Activated naive CD8-positive, alpha-beta T cell treated with anti-CD3 and anti-CD28 coated beads for 36 hours (primary cell): Measurements from ENCODE around the gene STAM. TPM values are rescaled to one million over a fixed set of nuclear protein-coding genes. Genes with fewer than 3 reads are reported as not detected.

ENCODE experiments used
- DNase-seq: peaks from one replicate; pipeline ENCODE4 v3.0.0; 2021
- H3K27ac Mint-ChIP-seq: one replicate; pipeline ENCODE4 v1.8.0; 2022; ENCODE audit warnings: mild to moderate bottlenecking, moderate library complexity, mixed read lengths
- H3K27me3 Mint-ChIP-seq: one replicate; pipeline ENCODE4 v1.8.0; 2022; ENCODE audit warnings: mild to moderate bottlenecking, mixed read lengths
- H3K36me3 Mint-ChIP-seq: one replicate; pipeline ENCODE4 v1.8.0; 2021; ENCODE audit warnings: mild to moderate bottlenecking, mixed read lengths
- H3K4me1 Mint-ChIP-seq: one replicate; pipeline ENCODE4 v1.8.0; 2021; ENCODE audit warnings: mixed read lengths
- H3K4me3 Mint-ChIP-seq: one replicate; pipeline ENCODE4 v1.8.0; 2022; ENCODE audit warnings: mild to moderate bottlenecking, moderate library complexity, mixed read lengths
- H3K9me3 Mint-ChIP-seq: one replicate; pipeline ENCODE4 v1.8.0; 2022; ENCODE audit warnings: mixed read lengths
- total RNA-seq, 2 experiments: library from RNA; stranded (reverse); gene quantifications; one replicate each; pipeline ENCODE4 v1.2.3, GENCODE V29; 2021

Gene STAM
- total RNA-seq, 2 experiments from 2014 or later, result 21.6 to 22.7 TPM

DNA sequence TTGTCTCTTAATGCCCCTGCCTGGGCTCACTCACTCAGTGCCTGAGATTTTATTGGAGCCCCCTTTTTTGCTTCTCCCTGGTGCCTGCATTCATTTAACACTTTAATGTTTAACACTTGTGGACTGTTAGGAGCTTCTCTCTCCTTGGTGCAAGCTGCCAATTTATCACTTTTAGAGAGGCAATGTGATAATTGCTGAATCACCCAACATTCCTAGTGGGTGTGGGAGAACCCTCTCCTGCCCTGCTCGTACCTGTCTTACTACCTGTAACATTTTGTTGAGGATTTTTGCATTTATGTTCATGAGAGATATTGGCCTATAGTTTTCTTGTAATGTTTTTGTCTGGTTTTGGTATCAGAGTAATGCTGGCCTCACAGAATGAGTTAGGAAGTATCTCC, 13.2 kb downstream of the STAM start:
- DNase-seq, result no peak
- Mint-ChIP-seq H3K27ac (no peak overlapping the region), H3K36me3 (peaks cover 66% of the 10 kb centered on the region), H3K4me3 (no peak overlapping the region), H3K27me3 (no peaks in the 10 kb centered on the region), H3K9me3 (peaks cover 23% of the 10 kb centered on the region), H3K4me1 (peaks cover 63% of the 10 kb centered on the region)

DNA sequence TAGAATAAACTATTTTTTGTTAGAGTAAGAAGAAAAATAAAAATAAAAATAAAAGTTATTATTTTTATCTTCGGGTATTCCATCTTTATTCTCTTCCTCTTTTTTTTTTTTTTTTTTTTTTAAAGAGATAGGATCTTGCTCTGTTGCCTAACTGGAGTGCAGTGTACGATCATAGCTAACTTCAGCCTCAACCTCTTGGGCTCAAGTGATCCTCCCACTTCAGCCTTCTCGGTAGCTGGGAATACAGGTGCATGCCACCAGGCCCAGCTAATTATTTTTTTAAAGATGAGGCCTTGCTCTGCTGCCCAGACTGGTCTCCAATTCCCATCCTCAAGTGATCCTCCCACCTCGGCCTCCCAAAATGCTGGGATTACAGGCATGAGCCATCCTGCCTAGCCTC, 15.4 kb downstream of the STAM start:
- Mint-ChIP-seq H3K4me3 (no peak overlapping the region), H3K36me3 (peaks cover 57% of the 10 kb centered on the region), H3K4me1 (peaks cover 70% of the 10 kb centered on the region), H3K9me3 (peaks cover 18% of the 10 kb centered on the region), H3K27ac (no peak overlapping the region), H3K27me3 (no peaks in the 10 kb centered on the region)
- no peak for DNase-seq

DNA sequence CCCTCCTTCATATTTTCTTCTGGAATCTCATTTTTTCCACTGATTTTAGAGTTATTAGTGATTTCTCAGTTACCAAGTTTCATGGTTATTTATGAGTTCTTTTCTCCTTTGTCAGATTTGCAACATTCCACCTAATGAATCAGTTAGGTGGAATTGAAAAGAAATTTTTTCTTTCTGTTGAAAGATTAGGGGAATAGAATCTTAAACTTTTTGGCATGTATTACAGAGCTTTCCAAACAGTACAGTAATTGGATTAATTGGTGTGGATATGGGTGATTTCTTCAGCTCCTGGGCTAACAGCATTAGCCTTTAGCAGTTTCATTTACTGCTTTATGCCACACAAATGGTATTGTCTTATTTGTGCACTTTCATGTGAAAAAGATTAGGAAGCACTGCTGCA, 17.0 kb downstream of the STAM start:
- Mint-ChIP-seq H3K27ac (no peak overlapping the region), H3K36me3 (peaks cover 46% of the 10 kb centered on the region), H3K4me1 (peaks cover 59% of the 10 kb centered on the region)

DNA sequence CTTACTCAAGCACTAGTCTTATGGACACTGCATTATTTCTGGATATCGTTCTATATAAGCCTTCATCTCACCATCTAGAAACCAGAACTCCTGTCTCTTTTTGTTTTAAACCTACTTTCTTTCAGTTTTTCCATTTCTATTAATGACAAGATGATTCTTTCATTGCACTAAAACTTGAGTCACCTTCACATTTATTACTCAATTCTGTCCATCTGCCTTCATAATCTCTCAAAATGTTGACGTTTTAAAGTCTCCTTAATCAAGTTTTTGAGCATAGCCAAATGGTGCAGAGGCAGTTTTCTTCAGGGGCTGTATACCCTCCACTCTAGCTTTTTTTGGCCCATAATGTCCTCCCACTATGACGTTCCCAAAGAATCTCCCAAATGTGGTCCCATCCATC, 17.6 kb downstream of the STAM start:
- no peak for DNase-seq
- H3K27me3 Mint-ChIP-seq, result no peaks in the 10 kb centered on the region
- H3K4me3 Mint-ChIP-seq, result no peak overlapping the region
- peaks cover 54% of the 10 kb centered on the region for H3K4me1 Mint-ChIP-seq
- H3K36me3 Mint-ChIP-seq, result peaks cover 42% of the 10 kb centered on the region
- peaks cover 11% of the 10 kb centered on the region for H3K9me3 Mint-ChIP-seq
- H3K27ac Mint-ChIP-seq, result no peak overlapping the region

More for the DNA sequence above, 17.0 kb downstream of the STAM start:
- Mint-ChIP-seq H3K9me3 (peaks cover 14% of the 10 kb centered on the region), H3K4me3 (no peak overlapping the region), H3K27me3 (no peaks in the 10 kb centered on the region)
- no peak for DNase-seq

DNA sequence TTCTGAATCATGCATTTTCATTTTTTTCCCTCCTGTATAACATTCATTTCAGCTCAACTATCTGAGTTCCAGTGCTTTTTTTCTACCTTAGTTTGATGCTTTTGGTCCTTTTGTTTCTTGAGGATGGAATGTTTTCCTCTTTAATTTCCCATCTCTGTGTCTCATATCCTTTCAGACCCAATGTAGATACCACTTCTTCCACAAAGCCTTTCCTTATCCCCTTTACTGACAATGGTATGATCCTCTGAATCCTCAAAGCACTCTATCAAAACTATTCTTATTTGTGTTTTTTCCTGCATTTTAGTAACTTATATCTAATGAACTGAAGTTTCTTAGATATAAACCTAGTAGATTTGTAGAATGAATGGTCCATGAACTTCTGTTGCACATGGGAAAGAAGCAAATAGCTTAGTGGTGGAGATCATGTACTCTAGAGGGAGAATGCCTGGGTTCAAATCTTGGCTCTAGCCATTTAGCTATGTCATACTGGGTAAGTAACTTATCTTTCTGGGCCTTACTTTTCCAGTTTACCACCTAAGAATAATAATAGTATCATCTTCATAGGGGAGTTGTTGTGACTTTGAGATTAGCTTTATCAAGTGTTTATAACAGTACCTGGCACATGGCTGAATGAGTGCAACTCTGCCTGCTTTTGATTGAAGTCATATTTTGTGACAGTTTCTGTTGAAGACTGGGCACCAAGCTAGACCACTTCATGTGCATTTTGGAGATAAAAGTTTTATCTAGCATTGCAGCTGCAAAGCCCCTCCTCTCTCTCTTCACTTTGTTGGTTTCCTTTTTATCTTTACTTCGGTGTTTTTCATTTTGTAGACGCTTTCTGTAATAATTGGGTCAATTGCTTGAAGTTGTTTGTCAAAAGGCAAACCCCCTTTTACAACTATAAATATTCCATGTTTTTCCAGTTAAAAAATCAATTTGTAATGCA, 18.5 kb downstream of the STAM start:
- no peak overlapping the region for H3K4me3 Mint-ChIP-seq

DNA sequence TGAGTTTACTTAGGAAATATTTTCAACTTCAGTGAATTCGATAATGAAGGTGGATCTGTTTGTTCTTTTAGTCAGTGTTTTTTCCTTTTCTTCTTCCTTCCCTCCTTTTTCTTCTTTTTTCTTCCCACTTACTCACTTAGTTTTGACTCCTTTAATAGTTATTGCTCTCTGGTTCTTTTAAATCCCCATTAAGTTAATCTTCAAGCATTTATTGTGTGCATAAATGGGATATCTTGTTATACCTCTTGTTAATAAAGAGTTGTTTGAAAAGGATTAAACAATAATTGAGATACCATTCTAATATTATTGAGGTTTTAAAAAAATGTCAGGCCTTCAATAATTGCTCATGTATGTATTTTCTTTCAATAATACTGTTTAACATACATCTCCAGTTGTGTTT, 19.5 kb downstream of the STAM start:
- no peak for DNase-seq
- H3K4me3 Mint-ChIP-seq, result no peak overlapping the region
- H3K9me3 Mint-ChIP-seq, result peaks cover 4% of the 10 kb centered on the region
- H3K4me1 Mint-ChIP-seq, result peaks cover 50% of the 10 kb centered on the region
- H3K27me3 Mint-ChIP-seq, result no peaks in the 10 kb centered on the region
- H3K27ac Mint-ChIP-seq, result no peak overlapping the region
- H3K36me3 Mint-ChIP-seq, result peaks cover 39% of the 10 kb centered on the region

More for the DNA sequence above, 18.5 kb downstream of the STAM start:
- Mint-ChIP-seq H3K27me3 (no peaks in the 10 kb centered on the region), H3K4me1 (peaks cover 50% of the 10 kb centered on the region), H3K9me3 (peaks cover 8% of the 10 kb centered on the region), H3K36me3 (peaks cover 40% of the 10 kb centered on the region), H3K27ac (peak overlapping the region; percentile 3)
- DNase-seq, result no peak

DNA sequence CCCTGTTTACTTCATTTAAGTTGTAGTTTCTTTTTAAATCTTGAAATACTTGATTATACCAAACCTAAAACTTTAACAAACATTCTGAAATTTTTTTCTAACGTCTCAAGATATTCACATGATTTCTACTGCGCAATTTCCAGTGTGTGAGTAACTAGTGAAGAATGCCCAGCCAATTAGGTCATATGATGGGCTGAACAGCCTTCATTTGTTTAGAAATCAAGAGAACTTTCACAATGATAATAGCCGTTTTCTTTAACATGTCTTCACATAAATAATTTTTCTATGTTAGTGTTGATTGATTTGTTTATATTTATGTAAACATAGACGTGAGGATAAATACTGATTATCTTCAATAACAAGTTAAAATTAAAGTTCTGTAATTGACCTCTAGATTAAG, 21.8 kb downstream of the STAM start:
- H3K36me3 Mint-ChIP-seq, result peaks cover 37% of the 10 kb centered on the region
- no peak for DNase-seq
- H3K4me1 Mint-ChIP-seq, result peaks cover 60% of the 10 kb centered on the region

DNA sequence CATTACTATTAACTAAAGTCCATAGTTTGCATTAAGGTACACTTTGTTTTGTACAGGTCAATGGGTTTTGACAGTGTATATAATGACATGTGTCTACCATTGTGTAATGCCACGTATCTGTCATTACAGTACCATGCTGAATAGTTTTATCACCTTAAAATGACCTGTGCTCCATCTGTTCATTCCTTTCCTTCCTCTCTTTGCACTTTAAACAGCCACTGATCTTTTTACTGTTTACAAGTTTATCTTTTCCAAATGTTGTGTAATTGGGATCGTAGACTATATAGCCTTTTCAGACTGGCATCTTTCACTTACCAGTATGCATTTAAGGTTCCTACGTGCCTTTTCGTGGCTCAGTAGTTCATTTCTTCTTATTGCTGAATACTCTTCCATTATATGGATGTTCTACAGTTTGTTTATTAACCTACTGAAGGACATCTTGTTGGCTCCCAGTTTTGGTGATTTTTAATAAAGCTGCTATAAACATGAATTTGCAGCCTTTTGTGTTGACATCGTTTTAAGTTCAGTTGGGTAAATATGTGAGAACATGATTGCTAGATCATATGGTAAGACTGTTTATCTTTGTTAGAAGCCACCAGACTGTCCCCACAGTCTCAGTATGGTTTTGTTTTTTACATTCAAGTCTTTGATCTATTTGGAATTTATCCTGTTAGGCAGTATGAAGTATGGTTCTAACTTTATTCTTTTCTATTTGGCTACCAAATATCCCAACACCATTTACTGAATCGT, 24.7 kb downstream of the STAM start:
- Mint-ChIP-seq H3K9me3 (peaks cover 2% of the 10 kb centered on the region), H3K27me3 (no peaks in the 10 kb centered on the region), H3K4me3 (peak overlapping the region; percentile 19), H3K36me3 (peaks cover 20% of the 10 kb centered on the region), H3K27ac (peak overlapping the region; percentile 90), H3K4me1 (peaks cover 50% of the 10 kb centered on the region)
- no peak for DNase-seq

More for the DNA sequence above, 21.8 kb downstream of the STAM start:
- Mint-ChIP-seq H3K27ac (no peak overlapping the region), H3K27me3 (no peaks in the 10 kb centered on the region), H3K4me3 (no peak overlapping the region), H3K9me3 (peaks cover 4% of the 10 kb centered on the region)

DNA sequence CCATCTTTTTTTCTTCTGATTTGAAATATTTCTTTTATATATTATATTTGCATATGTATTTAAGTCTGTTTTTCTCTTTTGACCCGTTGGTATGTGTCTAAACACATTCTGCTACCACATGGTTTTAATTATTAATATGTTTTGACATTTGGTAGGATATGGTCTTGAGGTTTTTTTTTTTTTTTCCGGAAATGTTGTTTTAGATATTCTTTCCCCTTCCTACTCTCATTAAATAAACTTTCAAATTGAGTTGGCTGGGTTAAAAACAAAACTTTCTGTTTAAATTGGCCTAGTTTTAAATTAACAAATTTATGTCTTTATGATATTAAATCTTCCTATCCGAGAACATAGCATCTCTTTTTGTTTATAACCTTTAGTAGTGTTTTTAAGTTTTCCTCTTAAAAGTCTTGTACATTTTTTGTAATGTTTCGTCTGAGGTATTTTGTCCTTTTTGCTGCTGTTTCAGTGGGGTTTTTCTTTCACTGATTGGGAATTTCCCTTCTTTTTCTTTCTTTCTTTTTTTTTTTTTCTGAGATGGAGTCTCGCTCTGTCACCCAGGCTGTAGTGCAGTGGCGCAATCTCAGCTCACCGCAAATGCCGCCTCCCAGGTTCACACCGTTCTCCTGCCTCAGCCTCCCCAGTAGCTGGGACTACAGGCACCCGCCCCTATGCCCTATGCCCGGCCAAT, 25.4 kb downstream of the STAM start:
- peaks cover 2% of the 10 kb centered on the region for H3K9me3 Mint-ChIP-seq
- H3K36me3 Mint-ChIP-seq, result peaks cover 19% of the 10 kb centered on the region
- peaks cover 52% of the 10 kb centered on the region for H3K4me1 Mint-ChIP-seq
- peak; percentile 41 for DNase-seq
- H3K27ac Mint-ChIP-seq, result peak overlapping the region; percentile 90
- peak overlapping the region; percentile 71 for H3K4me3 Mint-ChIP-seq
- no peaks in the 10 kb centered on the region for H3K27me3 Mint-ChIP-seq

DNA sequence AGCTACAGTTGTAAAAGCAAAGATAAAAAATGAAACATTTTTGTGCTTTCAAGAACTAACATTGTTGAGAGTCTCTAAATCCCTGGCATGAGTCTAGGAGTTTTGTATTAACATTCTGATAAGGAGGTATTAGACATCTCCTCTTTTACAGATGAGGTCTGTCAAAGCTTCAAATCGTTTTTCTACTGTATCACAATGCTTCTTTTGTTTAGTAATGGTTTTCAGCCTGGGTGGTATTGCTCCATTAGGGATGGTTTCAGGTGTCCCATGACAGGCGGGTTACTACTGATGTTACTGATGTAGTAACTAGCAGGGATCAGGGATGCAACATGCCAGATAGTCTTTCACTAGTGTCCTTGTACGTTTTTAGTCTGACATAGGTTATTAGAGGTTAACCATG, 27.4 kb downstream of the STAM start:
- peaks cover 63% of the 10 kb centered on the region for H3K4me1 Mint-ChIP-seq

DNA sequence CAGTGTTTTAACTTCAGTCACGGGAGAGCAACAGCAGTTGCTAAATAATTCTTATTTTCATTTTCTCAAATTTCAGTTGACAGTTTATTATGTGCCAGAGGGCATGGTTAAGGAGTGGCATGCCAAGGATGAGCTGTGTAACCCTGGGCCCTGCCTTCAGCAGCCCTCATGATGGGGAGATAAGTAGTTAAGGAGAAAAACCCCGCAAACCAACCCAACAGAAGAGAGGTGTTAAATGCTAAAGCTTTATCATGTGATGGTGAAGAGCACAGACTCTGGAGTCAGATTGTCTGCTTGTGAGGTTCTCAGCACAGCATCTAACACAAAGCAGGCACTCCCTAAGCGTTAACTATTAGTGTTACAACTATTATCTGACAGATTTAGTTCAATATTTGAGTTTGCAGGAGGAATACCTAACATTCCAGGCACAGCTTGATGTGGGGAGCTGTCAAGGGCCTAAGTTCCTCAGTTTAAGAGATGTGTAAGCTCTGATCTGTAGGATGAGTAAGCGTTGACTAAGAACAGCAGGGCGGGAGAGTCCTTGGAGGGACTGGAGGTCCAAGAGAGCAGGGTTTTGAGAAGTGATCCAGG, 29.6 kb downstream of the STAM start:
- no peak for DNase-seq
- Mint-ChIP-seq H3K27ac (no peak overlapping the region), H3K4me1 (peaks cover 57% of the 10 kb centered on the region), H3K4me3 (no peak overlapping the region), H3K36me3 (peaks cover 15% of the 10 kb centered on the region), H3K27me3 (no peaks in the 10 kb centered on the region), H3K9me3 (no peaks in the 10 kb centered on the region)

More for the DNA sequence above, 27.4 kb downstream of the STAM start:
- Mint-ChIP-seq H3K27ac (no peak overlapping the region), H3K27me3 (no peaks in the 10 kb centered on the region), H3K36me3 (peaks cover 24% of the 10 kb centered on the region), H3K9me3 (peaks cover 2% of the 10 kb centered on the region), H3K4me3 (no peak overlapping the region)
- no peak for DNase-seq

DNA sequence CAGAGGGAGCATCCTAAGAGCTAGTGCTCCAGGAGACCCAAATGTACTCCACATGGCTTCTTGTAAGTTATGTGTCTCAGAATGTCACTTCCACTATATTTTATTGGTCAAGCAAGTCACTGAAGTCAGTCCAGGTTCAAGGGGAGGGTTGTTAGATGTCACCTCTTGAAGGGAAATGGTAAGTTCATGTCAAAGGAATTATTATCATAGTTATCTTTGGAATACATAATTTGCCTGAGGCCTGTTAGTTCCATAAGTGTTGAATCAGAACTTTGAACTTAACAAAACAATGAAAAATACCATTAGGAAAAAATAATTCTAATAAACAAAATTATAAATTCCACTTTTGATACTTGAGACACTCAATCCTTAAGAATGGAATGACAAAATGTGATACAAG, 30.6 kb downstream of the STAM start:
- Mint-ChIP-seq H3K27me3 (no peaks in the 10 kb centered on the region), H3K4me1 (peaks cover 58% of the 10 kb centered on the region)

DNA sequence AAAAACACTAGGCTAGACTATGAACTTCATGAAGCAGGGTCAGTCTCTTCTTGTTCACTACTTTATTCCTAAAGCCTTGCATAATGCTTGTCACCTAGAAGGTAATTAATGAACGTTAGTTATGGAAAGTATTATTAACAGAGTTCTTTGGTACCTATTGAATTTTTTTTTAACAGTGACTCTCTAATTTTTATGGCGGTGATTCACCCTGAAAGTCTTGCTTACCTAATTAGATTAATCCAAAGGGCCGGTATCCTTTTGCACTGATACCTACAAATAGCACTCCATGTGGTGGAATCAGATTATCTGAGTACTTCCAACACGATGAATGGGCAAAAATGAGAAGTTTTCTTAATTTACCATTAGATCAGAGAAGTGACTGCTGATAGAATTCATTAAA, 31.7 kb downstream of the STAM start:
- Mint-ChIP-seq H3K9me3 (peaks cover 7% of the 10 kb centered on the region), H3K4me1 (peaks cover 56% of the 10 kb centered on the region), H3K4me3 (no peak overlapping the region)

More for the DNA sequence above, 30.6 kb downstream of the STAM start:
- H3K36me3 Mint-ChIP-seq, result peaks cover 25% of the 10 kb centered on the region
- DNase-seq, result no peak
- no peak overlapping the region for H3K27ac Mint-ChIP-seq
- peaks cover 4% of the 10 kb centered on the region for H3K9me3 Mint-ChIP-seq
- no peak overlapping the region for H3K4me3 Mint-ChIP-seq

DNA sequence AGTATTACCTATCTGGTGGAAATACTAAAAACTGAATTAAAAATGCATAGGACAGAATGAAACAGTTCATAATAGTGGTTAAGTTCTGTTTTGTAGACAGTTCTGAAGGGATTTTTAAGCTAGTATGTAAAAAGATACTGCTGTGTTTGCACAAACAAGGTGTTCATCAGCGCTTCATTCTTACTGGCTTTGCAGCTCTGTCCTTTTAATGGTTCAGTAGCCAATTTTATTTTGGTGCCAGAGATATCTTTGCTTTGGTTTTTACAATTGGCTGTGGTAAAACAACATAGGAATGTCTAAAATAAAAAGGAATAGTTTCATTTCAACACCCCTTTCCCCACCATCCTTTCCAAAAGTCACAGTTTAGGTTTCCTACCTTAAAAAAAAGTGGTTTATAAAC, 33.0 kb downstream of the STAM start:
- Mint-ChIP-seq H3K27me3 (no peaks in the 10 kb centered on the region), H3K4me1 (peaks cover 58% of the 10 kb centered on the region), H3K9me3 (peaks cover 7% of the 10 kb centered on the region), H3K36me3 (peaks cover 38% of the 10 kb centered on the region), H3K4me3 (no peak overlapping the region), H3K27ac (no peak overlapping the region)
- no peak for DNase-seq

More for the DNA sequence above, 31.7 kb downstream of the STAM start:
- Mint-ChIP-seq H3K36me3 (peaks cover 34% of the 10 kb centered on the region), H3K27ac (no peak overlapping the region), H3K27me3 (no peaks in the 10 kb centered on the region)
- no peak for DNase-seq
